ENCODE data around the gene CREB5. TPM values are rescaled to one million over a fixed set of nuclear protein-coding genes. Genes with fewer than 3 reads are reported as not detected.

The CREB5 gene
- total and polyA plus RNA-seq, 2 of the 13 experiments (the other 11 are each of a cell fraction or from before 2014, with no cell fraction given), result 0.38 to 0.71 TPM

GRCh38 chr7:28704706-28705105 is 292.4 kb downstream of the CREB5 start:
- Histone ChIP-seq H4K20me1 (ENCODE audit: insufficient read depth, low read length) (no peaks in the 10 kb centered on the region), H3K27me3 (ENCODE audit: control insufficient read depth in 1 of 2, insufficient read depth in 2 of 2, low read length in 2 of 2) (peaks cover 0 to 3% of the 10 kb centered on the region in 2 experiments; a peak in 1 of 5 replicates), H3K4me1 (ENCODE audit: insufficient read depth, low read length) (no peaks in the 10 kb centered on the region), H3K4me3 (replicated peaks in 1 of 3; ENCODE audit: insufficient read depth in 1 of 3, low read depth in 2 of 3, low read length in 3 of 3) (no peak overlapping the region), H3K9ac (ENCODE audit: insufficient read depth, low read depth, low read length) (no peak overlapping the region), H3K27ac (ENCODE audit: extremely low read length, insufficient read depth, low read length) (no peak overlapping the region), H2AFZ (ENCODE audit: low read length) (no peak overlapping the region), H3K79me2 (ENCODE audit: insufficient read depth, low read length) (no peaks in the 10 kb centered on the region), H3K9me3 (ENCODE audit: low read length) (no peaks in the 10 kb centered on the region), H3K4me2 (ENCODE audit: low read depth, low read length) (no peak overlapping the region), H3K36me3 (replicated peaks in 1 of 2; ENCODE audit: control insufficient read depth in 1 of 2, insufficient read depth in 2 of 2, low read length in 2 of 2) (no peaks in the 10 kb centered on the region)
- BruUV-seq (replicated peaks), result no TSS peak
- ChIA-PET CTCF (ENCODE audit: low intra/inter-chr PET ratio, low total read pairs) (no interaction called here), POLR2A (no interaction called here)
- FAIRE-seq, result no peak
- in situ Hi-C loops (cut with HindIII; ENCODE audit: extremely low pct_ligation_motif_present, low pct_unique_long_range_greater_than_20kb) (no loop called here), intact Hi-C loops (cut with micrococcal nuclease; ENCODE audit: unreplicated experiment) (no loop called here)
- TF ChIP-seq CHD2 (IDR thresholded peaks at IDR 0.05; ENCODE audit: low read depth, low read length) (no peak), ZNF432 (CRISPR knock-in tag; IDR thresholded peaks at IDR 0.05; ENCODE audit: borderline replicate concordance) (no peak), MBD4 (IDR thresholded peaks at IDR 0.05; ENCODE audit: borderline replicate concordance, low read length) (no peak), SRSF1 (optimal IDR thresholded peaks at IDR 0.05; ENCODE audit: low read depth, low read length) (no peak), POGZ (CRISPR knock-in tag; IDR thresholded peaks at IDR 0.05) (no peak), HMG20B (CRISPR knock-in tag; conservative IDR thresholded peaks at IDR 0.05) (no peak), JUN (CRISPR knock-in tag; IDR thresholded peaks at IDR 0.05) (no peak)
- WGBS (ENCODE audit: low lambda C conversion rate), result 75% methylated on average over 3 of the region's 3 CpGs
- no peak for ATAC-seq
- no peak for DNase-seq (ENCODE audit: low spot score)

GRCh38 chr7:28705350-28705749 is 293.0 kb downstream of the CREB5 start:
- no peak for TF ChIP-seq TBP (CRISPR knock-in tag; IDR thresholded peaks at IDR 0.05)
- no peak for TF ChIP-seq ZNF841 (CRISPR knock-in tag; IDR thresholded peaks at IDR 0.05; ENCODE audit: borderline replicate concordance)
- no peak for TF ChIP-seq EZH2 (conservative IDR thresholded peaks at IDR 0.05; ENCODE audit: low read depth, low read length)
- TF ChIP-seq E2F1 (CRISPR knock-in tag; IDR thresholded peaks at IDR 0.05), result no peak
- TF ChIP-seq CSRNP2 (CRISPR knock-in tag; conservative IDR thresholded peaks at IDR 0.05; ENCODE audit: low read depth), result no peak
- TF ChIP-seq MAZ (IDR thresholded peaks at IDR 0.05; ENCODE audit: borderline replicate concordance, low read depth, low read length), result no peak
- no peak for TF ChIP-seq MAZ (CRISPR knock-in tag; IDR thresholded peaks at IDR 0.05; ENCODE audit: low read depth)
- H2AFZ ChIP-seq (ENCODE audit: low read length), result no peak overlapping the region
- H4K20me1 ChIP-seq (ENCODE audit: insufficient read depth, low read length), result no peaks in the 10 kb centered on the region
- intact Hi-C loops (cut with micrococcal nuclease; ENCODE audit: unreplicated experiment) (no loop called here), in situ Hi-C loops (cut with HindIII; ENCODE audit: extremely low pct_ligation_motif_present, low pct_unique_long_range_greater_than_20kb) (no loop called here)
- no peak for DNase-seq (ENCODE audit: low spot score)
- ATAC-seq, result no peak
- FAIRE-seq, result no peak
- H3K9me3 ChIP-seq (ENCODE audit: low read length), result no peaks in the 10 kb centered on the region
- ChIA-PET POLR2A (no interaction called here), CTCF (ENCODE audit: low intra/inter-chr PET ratio, low total read pairs) (no interaction called here)
- no peak overlapping the region for H3K4me3 ChIP-seq (replicated peaks in 1 of 3; ENCODE audit: insufficient read depth in 1 of 3, low read depth in 2 of 3, low read length in 3 of 3)
- no peak overlapping the region for H3K27ac ChIP-seq (ENCODE audit: extremely low read length, insufficient read depth, low read length)
- no peak overlapping the region for H3K4me2 ChIP-seq (ENCODE audit: low read depth, low read length)
- H3K4me1 ChIP-seq (ENCODE audit: insufficient read depth, low read length), result no peaks in the 10 kb centered on the region
- H3K9ac ChIP-seq (ENCODE audit: insufficient read depth, low read depth, low read length), result no peak overlapping the region
- BruUV-seq (replicated peaks), result no TSS peak
- peaks cover 0 to 3% of the 10 kb centered on the region in 2 experiments; a peak in 1 of 5 replicates for H3K27me3 ChIP-seq (ENCODE audit: control insufficient read depth in 1 of 2, insufficient read depth in 2 of 2, low read length in 2 of 2)
- H3K79me2 ChIP-seq (ENCODE audit: insufficient read depth, low read length), result no peaks in the 10 kb centered on the region
- 30% methylated on average over 2 of the region's 2 CpGs for WGBS (ENCODE audit: low lambda C conversion rate)
- H3K36me3 ChIP-seq (replicated peaks in 1 of 2; ENCODE audit: control insufficient read depth in 1 of 2, insufficient read depth in 2 of 2, low read length in 2 of 2), result no peaks in the 10 kb centered on the region
